Activated T-cell treated with anti-CD3 and anti-CD28 coated beads, Interleukin-2, amount 50 U/mL, for 72 hours (primary cell): Measurements from ENCODE around the gene KAT5. TPM values are rescaled to one million over a fixed set of nuclear protein-coding genes. Genes with fewer than 3 reads are reported as not detected.
A peak's percentile ranks its signal among the peaks of the same experiment; 100 is the strongest.
"Not testable (repeated sequence)": the region's sequence is repeated elsewhere in the genome, so short reads cannot be mapped to it uniquely, and the experiment has no call there.

Experiments
- ATAC-seq, 2 donors: fragments of 150-1000 bp; cut with Tn5 transposase; replicated peaks in 1 of 2; 2 replicates each; pipeline ENCODE4 v1.10.0; 2021; ENCODE audit warnings: moderate library complexity in 2 of 2, mild to moderate bottlenecking in 1 of 2
- DNase-seq, 2 donors: peaks; one replicate each; pipeline ENCODE4 v3.0.0; 2021 to 2022; ENCODE audit warnings: mixed read lengths in 1 of 2
- H3K27ac Mint-ChIP-seq: one replicate; pipeline ENCODE4 v1.8.0; 2022; ENCODE audit warnings: mild to moderate bottlenecking, moderate library complexity, mixed read lengths
- H3K27me3 Mint-ChIP-seq: one replicate; pipeline ENCODE4 v1.8.0; 2022; ENCODE audit warnings: low read depth, mixed read lengths
- H3K36me3 Mint-ChIP-seq, 2 donors: one replicate each; pipeline ENCODE4 v1.8.0; 2022; ENCODE audit warnings: mixed read lengths in 2 of 2, mild to moderate bottlenecking in 1 of 2; ENCODE audit not compliant: insufficient read depth in 2 of 2
- H3K4me1 Mint-ChIP-seq: one replicate; pipeline ENCODE4 v1.8.0; 2022; ENCODE audit warnings: low read depth, mixed read lengths
- H3K4me3 Mint-ChIP-seq, 2 donors: one replicate each; pipeline ENCODE4 v1.8.0; 2022; ENCODE audit warnings: mild to moderate bottlenecking in 2 of 2, mixed read lengths in 2 of 2, moderate library complexity in 2 of 2
- H3K9me3 Mint-ChIP-seq, 2 donors: one replicate each; pipeline ENCODE4 v1.8.0; 2022; ENCODE audit warnings: mixed read lengths in 2 of 2
- total RNA-seq, 2 donors: library from RNA; stranded (reverse); gene quantifications; one replicate each; pipeline ENCODE4 v1.2.3, GENCODE V29; 2022

The KAT5 gene
- total RNA-seq = 100 to 1,000 TPM in 1 of 2 donors, 10 to 100 TPM in 1; 86.4 to 105 TPM

- peak within 1 kb of the TSS; percentile 79 to 94 for H3K4me3 Mint-ChIP-seq
- H3K27me3 Mint-ChIP-seq = no peaks in the 10 kb centered on the region
- H3K9me3 Mint-ChIP-seq = no peaks in the 10 kb centered on the region
- DNase-seq = peak; percentile 98 to 99
- peak; percentile 90 to 91 for ATAC-seq
- H3K27ac Mint-ChIP-seq = peak within 1 kb of the TSS; percentile 80
- peaks cover 44% of the 10 kb centered on the region for H3K4me1 Mint-ChIP-seq
- peaks cover 12 to 23% of the 10 kb centered on the region in 2 donors for H3K36me3 Mint-ChIP-seq
Observed at GRCh38 chr11:65711785-65712632, at the start of gene KAT5. TSS of gene KAT5 (plus strand) at chr11:65712252. CDS start at chr11:65712268, 16 bp downstream.

GRCh38 chr11:65662799-65663638 lies 49.0 kb upstream of the KAT5 start, which contains the start of gene RELA:
TSS of gene RELA (minus strand) at chr11:65662916. CDS start at chr11:65662832, 84 bp downstream.
- Mint-ChIP-seq H3K27ac (peak within 1 kb of the TSS; percentile 89), H3K4me3 (peak within 1 kb of the TSS; percentile 93 to 95), H3K36me3 (peaks cover 14 to 21% of the 10 kb centered on the region in 2 donors), H3K4me1 (peaks cover 41% of the 10 kb centered on the region), H3K9me3 (no peaks in the 10 kb centered on the region), H3K27me3 (no peaks in the 10 kb centered on the region)
- DNase-seq = peak; percentile 97
- peak; percentile 90 to 93 for ATAC-seq

- H3K27ac Mint-ChIP-seq = peak overlapping the region; percentile 89
- no peaks in the 10 kb centered on the region for H3K9me3 Mint-ChIP-seq
- H3K4me3 Mint-ChIP-seq = peak overlapping the region; percentile 93 to 95
- no peaks in the 10 kb centered on the region for H3K27me3 Mint-ChIP-seq
- peaks cover 39% of the 10 kb centered on the region for H3K4me1 Mint-ChIP-seq
- DNase-seq (peak; percentile 61 to 64), ATAC-seq (peak; percentile 26 to 37)
- peaks cover 13 to 18% of the 10 kb centered on the region in 2 donors for H3K36me3 Mint-ChIP-seq
Observed at GRCh38 chr11:65663639-65664200, 48.3 kb upstream of the KAT5 start.

GRCh38 chr11:65672180-65672860 lies 39.7 kb upstream of the KAT5 start:
- DNase-seq = no peak
- peak; percentile 25 to 49 for ATAC-seq
- no peak overlapping the region for H3K27ac Mint-ChIP-seq
- no peak overlapping the region for H3K4me3 Mint-ChIP-seq
- H3K27me3 Mint-ChIP-seq = no peaks in the 10 kb centered on the region
- H3K36me3 Mint-ChIP-seq = no peaks in the 10 kb centered on the region
- no peaks in the 10 kb centered on the region for H3K9me3 Mint-ChIP-seq
- H3K4me1 Mint-ChIP-seq = peaks cover 6% of the 10 kb centered on the region

GRCh38 chr11:65672982-65673381 lies 39.1 kb upstream of the KAT5 start:
- Mint-ChIP-seq H3K4me1 (peaks cover 6% of the 10 kb centered on the region), H3K36me3 (no peaks in the 10 kb centered on the region), H3K27me3 (no peaks in the 10 kb centered on the region), H3K9me3 (no peaks in the 10 kb centered on the region), H3K4me3 (no peak overlapping the region), H3K27ac (no peak overlapping the region)
- ATAC-seq = no peak
- DNase-seq = no peak

- Mint-ChIP-seq H3K4me1 (no peaks in the 10 kb centered on the region), H3K36me3 (no peaks in the 10 kb centered on the region), H3K27ac (no peak overlapping the region), H3K27me3 (peaks cover 18% of the 10 kb centered on the region), H3K9me3 (no peaks in the 10 kb centered on the region), H3K4me3 (no peak overlapping the region)
- DNase-seq (no peak), ATAC-seq (no peak)
Observed at GRCh38 chr11:65680192-65680743, 31.8 kb upstream of the KAT5 start.

- not testable (repeated sequence) for ATAC-seq, H3K27ac Mint-ChIP-seq
Observed at GRCh38 chr11:65683480-65683879, 28.6 kb upstream of the KAT5 start.

GRCh38 chr11:65685981-65686380 lies 26.1 kb upstream of the KAT5 start:
- DNase-seq = no peak
- H3K4me1 Mint-ChIP-seq = no peaks in the 10 kb centered on the region
- H3K27me3 Mint-ChIP-seq = peaks cover 18% of the 10 kb centered on the region
- no peaks in the 10 kb centered on the region for H3K36me3 Mint-ChIP-seq
- no peak overlapping the region for H3K27ac Mint-ChIP-seq
- no peak for ATAC-seq
- H3K4me3 Mint-ChIP-seq = no peak overlapping the region
- H3K9me3 Mint-ChIP-seq = no peaks in the 10 kb centered on the region

More at GRCh38 chr11:65683480-65683879, 28.6 kb upstream of the KAT5 start:
- H3K36me3 Mint-ChIP-seq, DNase-seq, H3K4me3 Mint-ChIP-seq, H3K4me1 Mint-ChIP-seq, H3K9me3 Mint-ChIP-seq: not testable (repeated sequence)
- H3K27me3 Mint-ChIP-seq = peaks cover 18% of the 10 kb centered on the region

- H3K27me3 Mint-ChIP-seq, H3K4me1 Mint-ChIP-seq, H3K36me3 Mint-ChIP-seq, H3K27ac Mint-ChIP-seq, DNase-seq, H3K9me3 Mint-ChIP-seq, H3K4me3 Mint-ChIP-seq, ATAC-seq: not testable (repeated sequence)
Observed at GRCh38 chr11:65691847-65692246, 20.2 kb upstream of the KAT5 start.

GRCh38 chr11:65692367-65692766 lies 19.7 kb upstream of the KAT5 start:
- no peaks in the 10 kb centered on the region for H3K9me3 Mint-ChIP-seq
- H3K36me3 Mint-ChIP-seq = no peaks in the 10 kb centered on the region
- no peak overlapping the region for H3K4me3 Mint-ChIP-seq
- no peak for DNase-seq
- H3K27me3 Mint-ChIP-seq = no peaks in the 10 kb centered on the region
- H3K27ac Mint-ChIP-seq = no peak overlapping the region
- no peaks in the 10 kb centered on the region for H3K4me1 Mint-ChIP-seq
- no peak for ATAC-seq

- no peak overlapping the region for H3K4me3 Mint-ChIP-seq
- no peaks in the 10 kb centered on the region for H3K27me3 Mint-ChIP-seq
- H3K36me3 Mint-ChIP-seq = no peaks in the 10 kb centered on the region
- ATAC-seq (no peak), DNase-seq (no peak)
- no peak overlapping the region for H3K27ac Mint-ChIP-seq
- no peaks in the 10 kb centered on the region for H3K4me1 Mint-ChIP-seq
- H3K9me3 Mint-ChIP-seq = no peaks in the 10 kb centered on the region
Observed at GRCh38 chr11:65695459-65696241, 16.4 kb upstream of the KAT5 start.
